Thoracic aorta (tissue), 2 donors: ENCODE data around the gene RGS16. TPM values are rescaled to one million over a fixed set of nuclear protein-coding genes. Genes with fewer than 3 reads are reported as not detected.
"Not testable (repeated sequence)": the region's sequence is repeated elsewhere in the genome, so short reads cannot be mapped to it uniquely, and the experiment has no call there.

Source experiments
- ATAC-seq: fragments of 150-250 bp; one replicate; pipeline ENCODE4 v1.8.0; 2017; ENCODE audit warnings: low read depth; ENCODE audit not compliant: insufficient number of reproducible peaks, low FRiP score
- DNase-seq: peaks from one replicate; pipeline ENCODE4 v3.0.0-alpha.2; 2020; ENCODE audit warnings: low spot score
- H3K27ac ChIP-seq, 2 donors: fragments of 200-600 bp; sonication (generic); 1 replicate in 1 of 2; 2 replicates in 1 of 2; pipeline ENCODE4 v1.5.1; 2016; ENCODE audit warnings: mild to moderate bottlenecking in 2 of 2, moderate library complexity in 2 of 2
- H3K27me3 ChIP-seq: fragments of 200-600 bp; sonication (generic); replicated peaks from 2 replicates; pipeline ENCODE4 v1.6.0; 2016; ENCODE audit warnings: mild to moderate bottlenecking; ENCODE audit not compliant: insufficient read depth
- H3K36me3 ChIP-seq: fragments of 200-600 bp; sonication (generic); one replicate; pipeline ENCODE4 v1.5.1; 2016
- H3K4me1 ChIP-seq, 2 donors: fragments of 200-600 bp; sonication (generic); 1 replicate in 1 of 2; 2 replicates in 1 of 2; pipeline versions ENCODE4 v1.5.1 to v1.6.0; 2016; ENCODE audit warnings: low read depth in 2 of 2, mild to moderate bottlenecking in 1 of 2; ENCODE audit not compliant: control insufficient read depth in 1 of 2
- H3K4me3 ChIP-seq: fragments of 200-600 bp; sonication (generic); 2 replicates; pipeline ENCODE4 v1.5.1; 2016; ENCODE audit warnings: mild to moderate bottlenecking
- H3K9me3 ChIP-seq: fragments of 200-600 bp; sonication (generic); 2 replicates; pipeline ENCODE4 v1.5.1; 2016
- CTCF ChIP-seq: fragments of 200-600 bp; sonication (generic); IDR thresholded peaks from one replicate; pipeline ENCODE4 v1.5.1; 2019; ENCODE audit warnings: antibody characterized with exemption
- total RNA-seq, 2 donors: library from RNA; depleted of rRNA; stranded (reverse); fragments of >200 nt; gene quantifications; one replicate each; pipeline versions ENCODE4 v1.1.0 to v1.2.3, GENCODE V29; 2016

Gene RGS16
- total RNA-seq, 2 donors from 2014 or later, result 8.8 to 15.2 TPM

DNA sequence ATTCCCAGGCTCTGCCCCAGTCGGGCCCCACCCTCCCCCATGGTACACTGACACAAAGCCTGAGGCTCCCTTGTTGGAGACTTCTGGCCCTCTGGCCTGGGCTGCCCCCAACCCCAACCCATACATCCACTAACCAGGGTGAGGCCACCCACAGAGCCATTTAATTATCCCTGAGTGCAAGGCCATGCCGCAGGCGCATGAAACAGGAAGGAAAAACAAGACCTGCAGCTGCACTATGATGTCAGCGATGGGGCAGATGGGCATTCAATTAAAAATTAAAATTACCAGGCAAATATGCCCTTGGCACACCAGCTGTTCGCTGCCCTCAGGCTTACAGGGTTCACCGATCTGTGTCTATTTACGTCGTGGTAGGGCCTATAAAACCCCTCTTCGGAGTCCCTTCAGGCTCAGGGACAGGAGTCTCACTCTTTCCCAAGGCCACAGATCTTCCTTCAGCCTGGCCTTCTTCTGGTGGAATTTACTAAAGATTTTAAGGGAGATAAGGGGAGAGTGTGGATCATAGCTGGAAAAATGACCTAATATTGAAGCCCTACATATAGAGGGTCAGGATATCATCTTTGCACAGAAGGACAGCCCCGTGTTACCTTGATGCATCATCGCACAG lies 29.6 kb upstream of the RGS16 start:
- TF ChIP-seq CTCF, result no peak

GRCh38 chr1:182633031-182633430 lies 28.8 kb upstream of the RGS16 start:
- no peak for ATAC-seq
- Histone ChIP-seq H3K36me3 (no peaks in the 10 kb centered on the region), H3K27ac (no peak overlapping the region), H3K9me3 (no peaks in the 10 kb centered on the region), H3K27me3 (no peaks in the 10 kb centered on the region), H3K4me1 (no peaks in the 10 kb centered on the region), H3K4me3 (no peak overlapping the region)
- DNase-seq, result no peak
- no peak for TF ChIP-seq CTCF

More for the DNA sequence above, 29.6 kb upstream of the RGS16 start:
- no peaks in the 10 kb centered on the region for H3K4me1 ChIP-seq
- ATAC-seq, result no peak
- DNase-seq, result no peak
- no peaks in the 10 kb centered on the region for H3K36me3 ChIP-seq
- H3K27ac ChIP-seq, result no peak overlapping the region
- H3K9me3 ChIP-seq, result no peaks in the 10 kb centered on the region
- no peak overlapping the region for H3K4me3 ChIP-seq
- H3K27me3 ChIP-seq, result no peaks in the 10 kb centered on the region

- H3K27me3 ChIP-seq, H3K27ac ChIP-seq, H3K9me3 ChIP-seq: not testable (repeated sequence)
These were observed 28.3 kb upstream of the RGS16 start for GRCh38 chr1:182632441-182632857.

GRCh38 chr1:182631954-182632353 lies 27.8 kb upstream of the RGS16 start:
- Histone ChIP-seq H3K27me3 (no peaks in the 10 kb centered on the region), H3K9me3 (no peaks in the 10 kb centered on the region), H3K4me1 (no peaks in the 10 kb centered on the region), H3K36me3 (no peaks in the 10 kb centered on the region), H3K4me3 (no peak overlapping the region), H3K27ac (no peak overlapping the region)
- DNase-seq (no peak), ATAC-seq (no peak)
- no peak for TF ChIP-seq CTCF

More at GRCh38 chr1:182632441-182632857, 28.3 kb upstream of the RGS16 start:
- ATAC-seq, H3K4me3 ChIP-seq, DNase-seq, H3K36me3 ChIP-seq, H3K4me1 ChIP-seq: not testable (repeated sequence)

DNA sequence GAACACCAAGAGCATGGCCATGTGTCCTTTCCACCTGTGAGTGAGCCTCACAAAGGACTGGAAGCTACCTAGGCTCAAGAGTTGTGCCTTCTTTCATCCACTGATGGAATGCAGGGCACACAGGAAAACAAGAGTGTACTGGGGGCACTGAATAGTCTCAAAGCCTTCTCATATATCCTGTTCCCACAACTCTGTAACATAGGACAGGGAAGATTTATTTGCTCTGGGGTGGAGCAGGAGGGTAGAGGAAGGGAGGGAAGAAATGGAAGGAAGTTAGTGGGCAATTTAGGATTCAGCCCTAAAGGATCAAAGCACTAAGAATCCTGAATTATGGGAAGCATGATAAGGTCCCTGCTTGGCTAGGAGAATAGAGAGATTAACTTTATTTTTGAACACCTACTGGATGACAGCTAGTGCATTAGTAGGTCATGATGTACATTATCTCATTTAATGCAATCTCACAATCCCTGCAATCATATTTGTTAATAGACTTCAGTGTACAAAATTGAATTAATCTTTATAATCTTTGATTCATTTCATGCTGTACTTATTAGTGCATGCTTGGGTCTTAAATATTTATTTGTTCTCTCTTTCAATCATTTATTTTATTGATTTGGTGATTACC lies 27.0 kb upstream of the RGS16 start:
- no peak for TF ChIP-seq CTCF
- no peaks in the 10 kb centered on the region for H3K4me1 ChIP-seq
- no peak for DNase-seq
- H3K4me3 ChIP-seq, result no peak overlapping the region
- H3K27me3 ChIP-seq, result no peaks in the 10 kb centered on the region
- H3K36me3 ChIP-seq, result no peaks in the 10 kb centered on the region
- H3K9me3 ChIP-seq, result no peaks in the 10 kb centered on the region
- H3K27ac ChIP-seq, result no peak overlapping the region
- no peak for ATAC-seq
